CD4-positive, alpha-beta T cell (primary cell): ENCODE results near the gene CARD10. TPM values are rescaled to one million over a fixed set of nuclear protein-coding genes. Genes with fewer than 3 reads are reported as not detected.

Experiments
- ATAC-seq: fragments of 200-7000 bp; cut with Tn5 transposase; one replicate; pipeline ENCODE4 v1.10.0; 2022; ENCODE audit warnings: mild to moderate bottlenecking; ENCODE audit not compliant: poor library complexity
- CTCF ChIA-PET: fragments of 350-600 bp; sonication (Branson Sonifier 250); formaldehyde crosslinking; loops from one replicate; lab custom pipeline; 2021; ENCODE audit warnings: antibody characterized with exemption, inconsistent platforms; lab: Charles Lee
- POLR2A ChIA-PET: fragments of 350-600 bp; sonication (Branson Sonifier 250); formaldehyde crosslinking; loops from one replicate; lab custom pipeline; 2021; ENCODE audit warnings: antibody characterized with exemption, inconsistent platforms; lab: Charles Lee
- DNase-seq, 14 experiments: peaks; one replicate each; pipeline ENCODE4 v3.0.0-alpha.2; 2013 to 2020; ENCODE audit warnings: mixed read lengths in 2 of 14
- H3K27ac ChIP-seq, 2 donors: one replicate each; pipeline versions ENCODE4 v1.5.1 to v1.7.0; 2013; ENCODE audit warnings: low read length in 2 of 2, low read depth in 1 of 2, mild to moderate bottlenecking in 1 of 2
- H3K27me3 ChIP-seq, 2 experiments: 1 replicate in 1 of 2; 2 replicates in 1 of 2; pipeline versions ENCODE4 v1.6.1 to v1.7.0; 2013; ENCODE audit warnings: low read length in 2 of 2, control low read depth in 1 of 2, mild to moderate bottlenecking in 1 of 2, moderate library complexity in 1 of 2; ENCODE audit not compliant: insufficient read depth in 2 of 2, control insufficient read depth in 1 of 2
- H3K36me3 ChIP-seq: one replicate; pipeline ENCODE4 v1.6.1; 2013; ENCODE audit warnings: low read length, control low read depth; ENCODE audit not compliant: insufficient read depth
- H3K4me1 ChIP-seq: one replicate; pipeline ENCODE4 v1.6.1; 2013; ENCODE audit warnings: low read length, control low read depth; ENCODE audit not compliant: insufficient read depth
- H3K4me3 ChIP-seq: one replicate; pipeline ENCODE4 v1.5.1; 2013; ENCODE audit warnings: mild to moderate bottlenecking, low read length, moderate library complexity
- H3K9me3 ChIP-seq, 2 experiments: 1 replicate in 1 of 2; 2 replicates in 1 of 2; pipeline versions ENCODE4 v1.6.1 to v1.7.0; 2013; ENCODE audit warnings: low read length in 2 of 2, mild to moderate bottlenecking in 2 of 2, control low read depth in 1 of 2, moderate library complexity in 1 of 2; ENCODE audit not compliant: control insufficient read depth in 1 of 2, insufficient read depth in 1 of 2
- H3K27ac Mint-ChIP-seq: one replicate; pipeline ENCODE4 v1.8.0; 2020; ENCODE audit warnings: mixed read lengths
- H3K27me3 Mint-ChIP-seq: one replicate; pipeline ENCODE4 v1.8.0; 2021; ENCODE audit warnings: mixed read lengths
- H3K36me3 Mint-ChIP-seq: one replicate; pipeline ENCODE4 v1.8.0; 2021; ENCODE audit warnings: low read depth, mixed read lengths
- H3K4me1 Mint-ChIP-seq: one replicate; pipeline ENCODE4 v1.8.0; 2021; ENCODE audit warnings: low read depth, mixed read lengths
- H3K4me3 Mint-ChIP-seq: one replicate; pipeline ENCODE4 v1.8.0; 2020; ENCODE audit warnings: mild to moderate bottlenecking, mixed read lengths
- H3K9me3 Mint-ChIP-seq: one replicate; pipeline ENCODE4 v1.8.0; 2020; ENCODE audit warnings: mixed read lengths
- CTCF ChIP-seq: fragments of 200-600 bp; IDR thresholded peaks from one replicate; pipeline ENCODE4 v1.8.0; 2022; ENCODE audit warnings: antibody characterized with exemption, mild to moderate bottlenecking
- intact Hi-C, 2 experiments: fragments of 100-400 bp; cut with DNase I in 1 of 2; cut with micrococcal nuclease in 1 of 2; formaldehyde crosslinking; loops; one replicate each; pipeline versions ENCODE4 v1.15.1 to v1.9.0; 2023 to 2025; cut with DNase I, micrococcal nuclease
- total RNA-seq, 174 experiments: library from RNA in 2 of 174; stranded (reverse) in 2 of 174; gene quantifications; one replicate each; pipeline ENCODE4 v1.2.3 and lab custom pipeline; 2021 to 2026

The CARD10 gene
- total RNA-seq, 2 experiments from 2014 or later = 0.20 to 0.63 TPM

- Histone ChIP-seq H3K4me1 (peaks cover 84% of the 10 kb centered on the region), H3K4me3 (peak overlapping the region; percentile 94), H3K9me3 (no peaks in the 10 kb centered on the region), H3K36me3 (peaks cover 35% of the 10 kb centered on the region), H3K27me3 (no peaks in the 10 kb centered on the region), H3K27ac (peak overlapping the region; percentile 87 to 88)
- ATAC-seq (peak; percentile 71), DNase-seq (peak; percentile 52 to 93 (median 82))
- TF ChIP-seq CTCF = no peak
- intact Hi-C loops = loop anchor here in 1 of 2 experiments (1.0 to 10.0 kb wide), 2 partner anchors 124 to 200 kb away; partner anchors contain the start of genes GGA1 and NOL12
- ChIA-PET CTCF (interaction anchor here (0.6 to 3.4 kb wide), 2 partner anchors 8 to 12 kb away, joined by 3 to 17 read pairs; no protein-coding TSS in a partner anchor), POLR2A (interaction anchor here (0.6 to 3.9 kb wide), 17 partner anchors 8 to 359 kb away, joined by 3 to 78 read pairs (median 5); partner anchors contain the start of genes ANKRD54, GGA1, IL2RB and RAC2)
- H3K4me3 Mint-ChIP-seq = peak overlapping the region; percentile 93
- H3K27me3 Mint-ChIP-seq = no peaks in the 10 kb centered on the region
- peaks cover 61% of the 10 kb centered on the region for H3K36me3 Mint-ChIP-seq
- H3K27ac Mint-ChIP-seq = peak overlapping the region; percentile 98
- no peaks in the 10 kb centered on the region for H3K9me3 Mint-ChIP-seq
- H3K4me1 Mint-ChIP-seq = peaks cover 66% of the 10 kb centered on the region
These were observed 34.5 kb downstream of the CARD10 start for GRCh38 chr22:37484480-37485394.

- DNase-seq = no peak
- H3K4me3 Mint-ChIP-seq = peak overlapping the region; percentile 93
- no peaks in the 10 kb centered on the region for H3K9me3 Mint-ChIP-seq
- Histone ChIP-seq H3K36me3 (peaks cover 50% of the 10 kb centered on the region), H3K27me3 (no peaks in the 10 kb centered on the region), H3K4me3 (no peak overlapping the region), H3K27ac (peak overlapping the region; percentile 55 to 87), H3K4me1 (peaks cover 67% of the 10 kb centered on the region), H3K9me3 (no peaks in the 10 kb centered on the region)
- H3K27ac Mint-ChIP-seq = peak overlapping the region; percentile 98
- H3K27me3 Mint-ChIP-seq = no peaks in the 10 kb centered on the region
- POLR2A ChIA-PET = interaction anchor here (1.2 kb wide), 1 partner anchor 10 kb away, joined by 3 read pairs; no protein-coding TSS in a partner anchor
- no peak for TF ChIP-seq CTCF
- H3K36me3 Mint-ChIP-seq = peaks cover 76% of the 10 kb centered on the region
- no peak for ATAC-seq
- CTCF ChIA-PET = no interaction called here
- peaks cover 53% of the 10 kb centered on the region for H3K4me1 Mint-ChIP-seq
- intact Hi-C loops = loop anchor here (1.0 to 10.0 kb wide), 2 partner anchors 125 to 202 kb away; partner anchors contain the start of genes GGA1 (in 1 of the 2) and NOL12 (in 1 of the 2)
These were observed 36.2 kb downstream of the CARD10 start for GRCh38 chr22:37483050-37483449.

GRCh38 chr22:37482244-37482643 lies 37.0 kb downstream of the CARD10 start:
- no peak for DNase-seq
- Histone ChIP-seq H3K9me3 (no peaks in the 10 kb centered on the region), H3K4me3 (no peak overlapping the region), H3K36me3 (peaks cover 58% of the 10 kb centered on the region), H3K27ac (peak overlapping the region; percentile 34 to 55), H3K27me3 (no peaks in the 10 kb centered on the region), H3K4me1 (peaks cover 60% of the 10 kb centered on the region)
- POLR2A ChIA-PET = interaction anchor here (1.2 kb wide), 1 partner anchor 9 kb away, joined by 3 read pairs; no protein-coding TSS in a partner anchor
- CTCF ChIA-PET = no interaction called here
- peak overlapping the region; percentile 98 for H3K27ac Mint-ChIP-seq
- intact Hi-C loops = loop anchor here in 1 of 2 experiments (10.0 kb wide), 1 partner anchor 203 kb away; the partner anchor contains the start of gene NOL12
- H3K27me3 Mint-ChIP-seq = no peaks in the 10 kb centered on the region
- peak overlapping the region; percentile 93 for H3K4me3 Mint-ChIP-seq
- no peak for TF ChIP-seq CTCF
- peaks cover 84% of the 10 kb centered on the region for H3K36me3 Mint-ChIP-seq
- H3K4me1 Mint-ChIP-seq = peaks cover 45% of the 10 kb centered on the region
- no peak for ATAC-seq
- no peaks in the 10 kb centered on the region for H3K9me3 Mint-ChIP-seq
